Neural progenitor cell (in vitro differentiated cells): ENCODE results near the gene MADD. TPM values are rescaled to one million over a fixed set of nuclear protein-coding genes. Genes with fewer than 3 reads are reported as not detected.

Source experiments
- DNase-seq: peaks from one replicate; pipeline ENCODE4 v3.0.0-alpha.2; 2016; ENCODE audit warnings: low spot score
- H2AFZ ChIP-seq: fragments of 200-600 bp; sonication (generic); replicated peaks from 2 replicates; pipeline ENCODE4 v1.6.1; 2016; ENCODE audit warnings: antibody characterized with exemption
- H3F3A ChIP-seq: fragments of 200-600 bp; sonication (generic); 2 replicates; pipeline ENCODE4 v1.6.1; 2016; ENCODE audit warnings: antibody characterized with exemption, low read depth
- H3K27ac ChIP-seq: fragments of 200-600 bp; sonication (generic); 2 replicates; pipeline ENCODE4 v1.5.1; 2016; ENCODE audit warnings: mild to moderate bottlenecking
- H3K27me3 ChIP-seq: fragments of 200-600 bp; sonication (generic); 2 replicates; pipeline ENCODE4 v1.6.1; 2016; ENCODE audit warnings: mild to moderate bottlenecking, moderate library complexity
- H3K36me3 ChIP-seq: fragments of 200-600 bp; sonication (generic); 2 replicates; pipeline ENCODE4 v1.5.1; 2016
- H3K4me1 ChIP-seq: fragments of 200-600 bp; sonication (generic); 2 replicates; pipeline ENCODE4 v1.6.1; 2016; ENCODE audit warnings: mixed run types
- H3K4me2 ChIP-seq: fragments of 200-600 bp; sonication (generic); 2 replicates; pipeline ENCODE4 v1.6.1; 2016
- H3K4me3 ChIP-seq: fragments of 200-600 bp; sonication (generic); 2 replicates; pipeline ENCODE4 v1.5.1; 2016
- H3K79me2 ChIP-seq: fragments of 200-600 bp; sonication (generic); 2 replicates; pipeline ENCODE4 v1.6.1; 2016; ENCODE audit warnings: low read depth
- H3K9ac ChIP-seq: fragments of 200-600 bp; sonication (generic); 2 replicates; pipeline ENCODE4 v1.6.1; 2016
- H3K9me3 ChIP-seq: fragments of 200-600 bp; sonication (generic); 2 replicates; pipeline ENCODE4 v1.5.1; 2016; ENCODE audit warnings: low read depth
- H4K20me1 ChIP-seq: fragments of 200-600 bp; sonication (generic); 2 replicates; pipeline ENCODE4 v1.6.1; 2016; ENCODE audit warnings: low read depth
- H3K27ac Mint-ChIP-seq: 3 replicates; pipeline ENCODE4 v1.8.0; 2021; ENCODE audit warnings: mixed read lengths
- H3K27me3 Mint-ChIP-seq: 2 replicates; pipeline ENCODE4 v1.8.0; 2022; ENCODE audit warnings: low read depth, mild to moderate bottlenecking, inconsistent platforms, moderate library complexity, mixed read lengths; ENCODE audit not compliant: insufficient read depth
- H3K36me3 Mint-ChIP-seq: 3 replicates; pipeline ENCODE4 v1.8.0; 2021; ENCODE audit warnings: mixed read lengths
- H3K4me1 Mint-ChIP-seq: 3 replicates; pipeline ENCODE4 v1.8.0; 2021; ENCODE audit warnings: mixed read lengths
- H3K4me3 Mint-ChIP-seq: 3 replicates; pipeline ENCODE4 v1.8.0; 2021; ENCODE audit warnings: mild to moderate bottlenecking, moderate library complexity, mixed read lengths
- H3K9me3 Mint-ChIP-seq: 3 replicates; pipeline ENCODE4 v1.8.0; 2020; ENCODE audit warnings: mixed read lengths
- CTCF ChIP-seq: fragments of 200-600 bp; sonication (generic); IDR thresholded peaks from 2 replicates; pipeline ENCODE4 v1.5.1; 2017; ENCODE audit warnings: antibody characterized with exemption, mild to moderate bottlenecking
- EZH2 ChIP-seq: fragments of 200-600 bp; sonication (generic); IDR thresholded peaks from 2 replicates; pipeline ENCODE4 v1.6.1; 2017; ENCODE audit warnings: antibody characterized with exemption, mild to moderate bottlenecking, moderate library complexity
- EZH2phosphoT487 ChIP-seq: fragments of 200-600 bp; sonication (generic); IDR thresholded peaks from 2 replicates; pipeline ENCODE4 v1.6.1; 2017; ENCODE audit warnings: antibody characterized with exemption
- total RNA-seq: library from RNA; depleted of rRNA; stranded (reverse); fragments of >200 nt; gene quantifications from 2 replicates; pipeline ENCODE4 v1.2.3, GENCODE V29; 2015; ENCODE audit warnings: low replicate concordance

MADD gene
- total RNA-seq, 1 donor from 2014 or later = 16.1 TPM

GRCh38 chr11:47236482-47236881, 33.5 kb upstream of the MADD start:
- Mint-ChIP-seq H3K9me3 (no peaks in the 10 kb centered on the region), H3K4me1 (peaks cover 10% of the 10 kb centered on the region)

GRCh38 chr11:47239852-47240251, 30.1 kb upstream of the MADD start:
- peak overlapping the region; percentile 30 for H3K27ac Mint-ChIP-seq
- H3K4me3 Mint-ChIP-seq = no peak overlapping the region
- no peak overlapping the region for H3K9ac ChIP-seq
- H3K4me2 ChIP-seq = no peak overlapping the region
- TF ChIP-seq EZH2phosphoT487 (no peak), CTCF (no peak), EZH2 (no peak)
- H3K4me1 ChIP-seq = no peaks in the 10 kb centered on the region
- no peaks in the 10 kb centered on the region for H3K27me3 ChIP-seq
- H3K36me3 Mint-ChIP-seq = peaks cover 28% of the 10 kb centered on the region
- H3K36me3 ChIP-seq = no peaks in the 10 kb centered on the region
- H3K27ac ChIP-seq = no peak overlapping the region
- no peaks in the 10 kb centered on the region for H3K9me3 ChIP-seq
- no peaks in the 10 kb centered on the region for H3K27me3 Mint-ChIP-seq
- DNase-seq = no peak
- no peak overlapping the region for H2AFZ ChIP-seq
- H3K79me2 ChIP-seq = no peaks in the 10 kb centered on the region
- H4K20me1 ChIP-seq = no peaks in the 10 kb centered on the region
- H3K4me3 ChIP-seq = no peak overlapping the region
- H3F3A ChIP-seq = no peaks in the 10 kb centered on the region
- H3K4me1 Mint-ChIP-seq = peaks cover 10% of the 10 kb centered on the region
- H3K9me3 Mint-ChIP-seq = no peaks in the 10 kb centered on the region

More at GRCh38 chr11:47236482-47236881, 33.5 kb upstream of the MADD start:
- Histone ChIP-seq H4K20me1 (no peaks in the 10 kb centered on the region), H3K9ac (no peak overlapping the region), H3K4me2 (no peak overlapping the region), H3K36me3 (no peaks in the 10 kb centered on the region), H3K4me3 (no peak overlapping the region), H2AFZ (no peak overlapping the region), H3K79me2 (no peaks in the 10 kb centered on the region), H3F3A (no peaks in the 10 kb centered on the region), H3K27ac (no peak overlapping the region), H3K9me3 (no peaks in the 10 kb centered on the region), H3K27me3 (no peaks in the 10 kb centered on the region), H3K4me1 (no peaks in the 10 kb centered on the region)
- Mint-ChIP-seq H3K36me3 (peaks cover 10% of the 10 kb centered on the region), H3K27me3 (peaks cover 2% of the 10 kb centered on the region), H3K4me3 (no peak overlapping the region), H3K27ac (no peak overlapping the region)
- TF ChIP-seq EZH2 (no peak), EZH2phosphoT487 (no peak), CTCF (no peak)
- DNase-seq = no peak

- Histone ChIP-seq H3K79me2 (no peaks in the 10 kb centered on the region), H3K27ac (no peak overlapping the region), H3K4me3 (no peak overlapping the region), H3K36me3 (no peaks in the 10 kb centered on the region), H3K4me2 (no peak overlapping the region), H4K20me1 (no peaks in the 10 kb centered on the region), H3K4me1 (no peaks in the 10 kb centered on the region), H3K9ac (no peak overlapping the region), H3K27me3 (no peaks in the 10 kb centered on the region), H2AFZ (no peak overlapping the region), H3K9me3 (no peaks in the 10 kb centered on the region), H3F3A (no peaks in the 10 kb centered on the region)
- Mint-ChIP-seq H3K4me1 (peaks cover 8% of the 10 kb centered on the region), H3K9me3 (no peaks in the 10 kb centered on the region), H3K27ac (peak overlapping the region; percentile 35), H3K27me3 (no peaks in the 10 kb centered on the region), H3K4me3 (no peak overlapping the region), H3K36me3 (peaks cover 28% of the 10 kb centered on the region)
- DNase-seq = no peak
- TF ChIP-seq CTCF (no peak), EZH2 (no peak), EZH2phosphoT487 (no peak)
Observed at GRCh38 chr11:47241841-47242301, 28.1 kb upstream of the MADD start.
